ENCODE measurements around the gene NUDT15. TPM values are rescaled to one million over a fixed set of nuclear protein-coding genes. Genes with fewer than 3 reads are reported as not detected.
"Not testable (repeated sequence)": the region's sequence is repeated elsewhere in the genome, so short reads cannot be mapped to it uniquely, and the experiment has no call there.

Gene NUDT15
- total and polyA plus RNA-seq, 5 donors from 2014 or later = 7.7 to 12.2 (median 8.9) TPM

- Mint-ChIP-seq H3K4me1 (peaks cover 16 to 44% (median 27%) of the 10 kb centered on the region in 4 donors), H3K27ac (peak overlapping the region; percentile 39 to 89 (median 75)), H3K9me3 (no peaks in the 10 kb centered on the region), H3K27me3 (no peaks in the 10 kb centered on the region), H3K36me3 (peaks cover 9% of the 10 kb centered on the region), H3K4me3 (peak overlapping the region in 2 of 4 donors; percentile 49 to 73)
- Histone ChIP-seq H3K27ac (ENCODE audit: insufficient read depth, low read length, poor library complexity, severe bottlenecking) (peak overlapping the region; percentile 44), H3K4me3 (ENCODE audit: low read depth, low read length) (peak overlapping the region; percentile 51), H3K27me3 (ENCODE audit: control insufficient read depth, insufficient read depth, low read length) (no peaks in the 10 kb centered on the region), H3K9me3 (ENCODE audit: control insufficient read depth in 2 of 2, low read length in 2 of 2) (no peaks in the 10 kb centered on the region), H3K36me3 (ENCODE audit: control insufficient read depth, insufficient read depth, low read length) (peaks cover 6% of the 10 kb centered on the region), H3K4me1 (ENCODE audit: control insufficient read depth, insufficient read depth, low read length, poor library complexity, severe bottlenecking) (peaks cover 17% of the 10 kb centered on the region)
- no peak for DNase-seq
- ATAC-seq (ENCODE audit: low read depth in 2 of 2) = no peak
Measured at GRCh38 chr13:48042894-48043293, 5.4 kb downstream of the NUDT15 start.

DNA sequence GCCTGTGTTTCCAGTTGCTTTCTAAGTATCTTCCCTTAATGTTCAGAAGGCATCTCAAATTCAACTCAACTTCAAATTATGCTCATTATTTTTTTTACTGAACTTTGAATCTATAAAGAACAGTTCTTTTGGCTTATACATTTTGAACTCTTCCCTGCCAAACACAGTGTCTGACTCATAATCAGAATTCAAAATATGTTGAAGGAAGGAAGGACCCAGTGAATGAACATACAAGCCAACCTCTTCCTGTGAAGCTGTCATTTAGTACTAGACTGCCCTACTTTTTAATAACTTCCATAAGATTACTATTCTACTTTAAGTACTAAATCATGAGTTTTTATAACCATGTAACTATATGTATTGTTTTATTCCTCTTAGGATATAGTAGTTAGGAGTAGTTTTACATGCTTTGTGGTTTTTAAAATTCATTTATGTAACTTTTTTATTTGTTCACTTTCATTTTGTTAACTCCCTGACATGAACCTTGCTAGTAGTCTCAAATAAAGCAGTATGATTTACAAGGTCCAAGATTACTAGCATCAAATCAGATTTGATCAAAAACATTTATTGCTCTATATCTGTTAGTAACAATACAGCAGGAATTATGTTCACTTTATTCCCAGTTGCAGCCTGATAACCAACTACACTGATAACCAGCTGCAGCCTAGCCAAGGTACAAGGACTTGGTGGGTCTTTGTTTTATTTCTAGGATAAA is 6.4 kb downstream of the NUDT15 start:
- peak overlapping the region; percentile 3 to 66 (median 55) for H3K4me3 Mint-ChIP-seq
- Histone ChIP-seq H3K4me1 (ENCODE audit: control insufficient read depth, insufficient read depth, low read length, poor library complexity, severe bottlenecking) (peaks cover 8% of the 10 kb centered on the region), H3K27ac (ENCODE audit: insufficient read depth, low read length, poor library complexity, severe bottlenecking) (peak overlapping the region; percentile 58), H3K4me3 (ENCODE audit: low read depth, low read length) (peak overlapping the region; percentile 51), H3K9me3 (ENCODE audit: control insufficient read depth in 2 of 2, low read length in 2 of 2) (no peaks in the 10 kb centered on the region), H3K27me3 (ENCODE audit: control insufficient read depth, insufficient read depth, low read length) (no peaks in the 10 kb centered on the region), H3K36me3 (ENCODE audit: control insufficient read depth, insufficient read depth, low read length) (peaks cover 11% of the 10 kb centered on the region)
- DNase-seq (peak in 2 of 3 donors; percentile 8 to 72), ATAC-seq (ENCODE audit: low read depth in 2 of 2) (peak; percentile 69 to 84)
- peak overlapping the region; percentile 70 to 89 (median 80) for H3K27ac Mint-ChIP-seq
- H3K27me3 Mint-ChIP-seq = no peaks in the 10 kb centered on the region
- peaks cover 12% of the 10 kb centered on the region for H3K36me3 Mint-ChIP-seq
- peaks cover 16 to 33% (median 19%) of the 10 kb centered on the region in 4 donors for H3K4me1 Mint-ChIP-seq
- H3K9me3 Mint-ChIP-seq = no peaks in the 10 kb centered on the region

DNA sequence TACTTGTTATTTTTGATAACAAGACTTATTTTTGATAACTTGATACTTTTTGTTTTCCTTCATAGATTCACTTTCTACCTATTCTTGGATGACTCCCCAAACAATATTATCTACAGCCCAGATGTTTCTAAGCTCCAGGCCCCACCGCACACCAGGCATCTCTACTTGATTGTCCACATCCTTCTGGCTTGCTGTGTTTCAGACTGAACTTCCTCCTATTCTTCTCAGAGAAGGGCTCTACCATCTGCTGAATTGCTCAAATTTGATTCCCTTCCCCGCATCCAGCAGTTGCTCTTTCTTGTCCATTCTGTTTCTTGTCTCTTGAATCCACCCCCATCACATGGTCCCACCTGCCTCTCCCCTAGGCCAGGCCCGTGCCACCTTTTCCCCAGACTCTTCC is 13.0 kb downstream of the NUDT15 start:
- Histone ChIP-seq H3K4me1 (ENCODE audit: control insufficient read depth, insufficient read depth, low read length, poor library complexity, severe bottlenecking) (no peaks in the 10 kb centered on the region), H3K4me3 (ENCODE audit: low read depth, low read length) (no peak overlapping the region), H3K36me3 (ENCODE audit: control insufficient read depth, insufficient read depth, low read length) (peaks cover 35% of the 10 kb centered on the region), H3K27ac (ENCODE audit: insufficient read depth, low read length, poor library complexity, severe bottlenecking) (no peak overlapping the region), H3K27me3 (ENCODE audit: control insufficient read depth, insufficient read depth, low read length) (no peaks in the 10 kb centered on the region), H3K9me3 (ENCODE audit: control insufficient read depth in 2 of 2, low read length in 2 of 2) (no peaks in the 10 kb centered on the region)
- H3K36me3 Mint-ChIP-seq = peaks cover 32% of the 10 kb centered on the region
- H3K9me3 Mint-ChIP-seq = no peaks in the 10 kb centered on the region
- peaks cover 0 to 8% (median 3%) of the 10 kb centered on the region in 4 donors for H3K4me1 Mint-ChIP-seq
- H3K4me3 Mint-ChIP-seq = no peak overlapping the region
- no peak overlapping the region for H3K27ac Mint-ChIP-seq
- DNase-seq (no peak), ATAC-seq (ENCODE audit: low read depth in 2 of 2) (no peak)
- no peaks in the 10 kb centered on the region for H3K27me3 Mint-ChIP-seq

GRCh38 chr13:48054601-48055000 is 17.1 kb downstream of the NUDT15 start:
- H3K9me3 ChIP-seq (ENCODE audit: control insufficient read depth in 2 of 2, low read length in 2 of 2) = no peaks in the 10 kb centered on the region
- H3K36me3 Mint-ChIP-seq = peaks cover 33% of the 10 kb centered on the region
- H3K27me3 Mint-ChIP-seq = no peaks in the 10 kb centered on the region
- H3K27ac Mint-ChIP-seq = no peak overlapping the region
- H3K9me3 Mint-ChIP-seq = no peaks in the 10 kb centered on the region
- no peaks in the 10 kb centered on the region for H3K27me3 ChIP-seq (ENCODE audit: control insufficient read depth, insufficient read depth, low read length)
- no peak overlapping the region for H3K4me3 ChIP-seq (ENCODE audit: low read depth, low read length)
- peaks cover 5 to 12% (median 10%) of the 10 kb centered on the region in 4 donors for H3K4me1 Mint-ChIP-seq
- H3K4me1 ChIP-seq (ENCODE audit: control insufficient read depth, insufficient read depth, low read length, poor library complexity, severe bottlenecking) = no peaks in the 10 kb centered on the region
- no peak overlapping the region for H3K4me3 Mint-ChIP-seq
- no peak for DNase-seq
- no peak overlapping the region for H3K27ac ChIP-seq (ENCODE audit: insufficient read depth, low read length, poor library complexity, severe bottlenecking)
- no peak for ATAC-seq (ENCODE audit: low read depth in 2 of 2)
- peaks cover 30% of the 10 kb centered on the region for H3K36me3 ChIP-seq (ENCODE audit: control insufficient read depth, insufficient read depth, low read length)

DNA sequence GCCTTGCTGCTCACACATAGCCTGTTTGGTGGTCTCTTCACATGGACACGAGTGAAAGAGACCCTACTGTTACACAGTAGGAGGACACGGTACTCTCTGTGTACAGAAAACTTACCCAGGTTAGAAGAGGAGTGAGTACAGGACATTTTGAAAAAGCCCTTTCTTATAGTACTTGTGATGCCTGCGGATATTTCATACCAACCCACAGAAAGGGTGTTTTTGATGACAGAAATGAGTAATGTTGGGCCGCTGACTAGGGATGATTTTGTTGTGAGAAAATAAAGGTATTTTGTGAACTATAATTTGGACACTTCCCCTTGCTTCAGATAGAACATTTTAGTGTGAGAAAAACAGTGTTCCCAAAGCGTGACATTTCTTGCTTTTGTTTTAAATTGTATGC is 18.2 kb downstream of the NUDT15 start:
- Mint-ChIP-seq H3K4me1 (peaks cover 8 to 12% (median 11%) of the 10 kb centered on the region in 4 donors), H3K4me3 (no peak overlapping the region), H3K9me3 (no peaks in the 10 kb centered on the region), H3K36me3 (peaks cover 36% of the 10 kb centered on the region), H3K27ac (peak overlapping the region in 1 of 3 donors; percentile 80), H3K27me3 (no peaks in the 10 kb centered on the region)
- no peak for ATAC-seq (ENCODE audit: low read depth in 2 of 2)
- Histone ChIP-seq H3K27me3 (ENCODE audit: control insufficient read depth, insufficient read depth, low read length) (no peaks in the 10 kb centered on the region), H3K36me3 (ENCODE audit: control insufficient read depth, insufficient read depth, low read length) (peaks cover 26% of the 10 kb centered on the region), H3K27ac (ENCODE audit: insufficient read depth, low read length, poor library complexity, severe bottlenecking) (no peak overlapping the region), H3K4me3 (ENCODE audit: low read depth, low read length) (no peak overlapping the region), H3K9me3 (ENCODE audit: control insufficient read depth in 2 of 2, low read length in 2 of 2) (no peaks in the 10 kb centered on the region), H3K4me1 (ENCODE audit: control insufficient read depth, insufficient read depth, low read length, poor library complexity, severe bottlenecking) (no peaks in the 10 kb centered on the region)
- no peak for DNase-seq

GRCh38 chr13:48058536-48058935 is 21.0 kb downstream of the NUDT15 start:
- Mint-ChIP-seq H3K36me3 (peaks cover 25% of the 10 kb centered on the region), H3K4me3 (peak overlapping the region in 1 of 4 donors; percentile 38), H3K4me1 (peaks cover 6 to 12% (median 9%) of the 10 kb centered on the region in 4 donors), H3K27ac (peak overlapping the region in 1 of 3 donors; percentile 76)
- H3K4me3 ChIP-seq (ENCODE audit: low read depth, low read length); H3K27ac ChIP-seq (ENCODE audit: insufficient read depth, low read length, poor library complexity, severe bottlenecking); H3K27me3 ChIP-seq (ENCODE audit: control insufficient read depth, insufficient read depth, low read length); H3K9me3 ChIP-seq (ENCODE audit: control insufficient read depth in 2 of 2, low read length in 2 of 2); H3K9me3 Mint-ChIP-seq; DNase-seq; H3K27me3 Mint-ChIP-seq; ATAC-seq (ENCODE audit: low read depth in 2 of 2); H3K4me1 ChIP-seq (ENCODE audit: control insufficient read depth, insufficient read depth, low read length, poor library complexity, severe bottlenecking): not testable (repeated sequence)
- peaks cover 12% of the 10 kb centered on the region for H3K36me3 ChIP-seq (ENCODE audit: control insufficient read depth, insufficient read depth, low read length)

DNA sequence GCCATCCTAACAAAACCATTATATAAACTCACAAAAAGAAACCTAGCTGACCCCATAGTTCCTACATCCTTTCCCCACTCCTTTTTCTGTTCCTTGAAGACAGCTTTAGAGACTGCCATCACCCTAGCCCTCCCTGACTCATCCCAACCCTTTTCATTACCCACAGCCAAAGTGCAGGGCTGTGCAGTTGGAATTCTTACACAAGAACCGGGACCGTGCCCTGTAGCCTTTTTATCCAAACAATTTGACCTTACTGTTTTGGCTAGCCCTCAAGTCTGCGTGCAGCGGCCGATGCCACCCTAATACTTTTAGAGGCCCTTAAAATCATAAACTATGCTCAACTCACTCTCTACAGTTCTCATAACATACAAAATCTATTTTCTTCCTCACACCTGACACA is 22.4 kb downstream of the NUDT15 start:
- Mint-ChIP-seq H3K27ac (peak overlapping the region in 2 of 3 donors; percentile 68 to 76), H3K36me3 (peaks cover 19% of the 10 kb centered on the region), H3K4me1 (peaks cover 4 to 15% (median 6%) of the 10 kb centered on the region in 4 donors)
- DNase-seq; H3K27me3 ChIP-seq (ENCODE audit: control insufficient read depth, insufficient read depth, low read length); H3K4me1 ChIP-seq (ENCODE audit: control insufficient read depth, insufficient read depth, low read length, poor library complexity, severe bottlenecking); H3K4me3 ChIP-seq (ENCODE audit: low read depth, low read length); H3K27ac ChIP-seq (ENCODE audit: insufficient read depth, low read length, poor library complexity, severe bottlenecking); H3K9me3 ChIP-seq (ENCODE audit: control insufficient read depth in 2 of 2, low read length in 2 of 2); H3K36me3 ChIP-seq (ENCODE audit: control insufficient read depth, insufficient read depth, low read length); H3K9me3 Mint-ChIP-seq; H3K4me3 Mint-ChIP-seq; ATAC-seq (ENCODE audit: low read depth in 2 of 2); H3K27me3 Mint-ChIP-seq: not testable (repeated sequence)

Measured in CD4-positive, CD25-positive, alpha-beta regulatory T cell (primary cell).